ENCODE measurements around the gene FUBP3.

FUBP3 gene

GRCh38 chr9:130634191-130634768, 54.9 kb downstream of the FUBP3 start:
- no peak for DNase-seq (ENCODE audit: low read depth)

DNA sequence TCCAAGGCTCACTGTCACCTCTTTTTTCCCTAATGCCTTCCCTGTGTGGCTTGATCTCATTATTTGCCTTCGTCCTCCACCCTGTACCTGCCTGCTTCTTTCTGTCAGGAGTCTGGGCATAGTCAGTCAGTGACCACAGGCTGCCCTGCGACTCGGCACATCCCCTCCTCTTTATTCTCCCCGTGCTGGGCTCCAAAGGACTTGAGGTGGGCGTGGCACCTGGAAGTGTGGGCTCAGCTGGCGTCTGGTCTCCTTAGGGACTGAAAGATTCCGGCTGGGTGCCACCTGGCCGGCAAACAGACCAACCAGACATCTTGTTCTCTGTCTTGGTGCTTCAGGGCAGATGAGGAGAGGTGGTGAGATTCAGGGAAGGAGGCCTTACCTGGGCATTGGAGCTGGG, 55.4 kb downstream of the FUBP3 start:
- no peak for DNase-seq (ENCODE audit: low read depth)

DNA sequence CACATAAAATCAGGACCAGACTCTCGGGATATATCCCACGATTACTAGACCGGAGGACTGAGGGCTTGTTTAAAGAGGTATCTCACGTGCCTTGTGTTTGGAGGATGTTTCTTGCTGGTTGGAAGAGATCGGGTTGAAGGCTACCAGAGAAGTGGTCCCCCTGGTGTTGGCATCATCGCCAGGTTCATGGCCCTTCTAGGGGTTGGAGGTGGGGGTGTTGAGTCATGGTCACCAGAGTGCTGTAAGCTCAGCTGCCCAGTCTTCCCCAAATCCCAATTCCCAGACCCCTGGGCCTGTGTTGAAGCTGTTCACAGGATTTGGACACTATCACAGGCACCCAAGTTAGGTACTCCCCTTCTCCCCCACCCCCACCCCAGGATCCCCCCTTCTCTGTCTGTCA, 55.9 kb downstream of the FUBP3 start:
- DNase-seq (ENCODE audit: low read depth): no peak

- no peak for DNase-seq (ENCODE audit: low read depth)
These were observed 56.6 kb downstream of the FUBP3 start for GRCh38 chr9:130635721-130636647.

GRCh38 chr9:130636648-130637020, 57.3 kb downstream of the FUBP3 start:
- DNase-seq (ENCODE audit: low read depth): no peak

DNA sequence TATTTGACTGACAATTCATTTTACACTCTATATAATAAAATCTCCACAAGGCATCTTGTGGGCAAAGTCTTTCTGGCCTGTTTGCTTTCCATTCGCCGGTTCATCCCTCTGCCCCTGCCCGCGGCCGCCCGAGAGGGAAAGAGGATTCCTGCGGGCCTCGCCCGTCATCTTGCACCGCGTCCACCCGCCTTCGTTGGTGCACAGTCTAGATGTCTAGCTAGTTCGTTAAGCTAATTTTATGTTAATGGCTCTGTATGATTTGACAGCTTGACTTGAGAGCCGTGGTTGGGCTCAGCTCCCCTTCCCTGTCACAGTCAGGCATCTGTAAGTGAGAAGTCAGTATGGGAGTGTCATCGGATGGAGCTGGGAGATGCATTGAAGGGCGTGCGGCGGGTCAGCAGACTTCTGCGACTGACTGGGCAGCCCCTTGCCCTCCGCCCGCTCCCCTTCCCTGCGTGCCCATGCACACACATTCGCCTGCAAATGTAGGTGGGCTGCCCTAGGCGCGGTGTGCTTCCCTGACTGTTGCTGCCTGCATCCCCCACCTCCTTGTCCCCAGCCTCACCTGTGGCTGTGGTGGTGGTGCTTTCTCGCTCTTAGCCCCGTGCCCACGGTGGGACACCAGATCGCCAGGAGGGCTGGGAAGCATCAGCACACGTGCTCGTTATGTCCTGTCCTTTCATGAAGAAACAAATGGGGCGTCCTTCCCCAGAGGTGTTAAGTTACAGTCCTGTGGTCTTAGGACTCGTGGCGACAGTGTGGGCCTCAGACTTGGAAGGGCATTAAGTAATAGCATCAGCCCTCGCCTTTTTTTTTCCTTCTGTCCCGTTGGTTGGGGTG, 59.1 kb downstream of the FUBP3 start:
- no peak for DNase-seq (ENCODE audit: low read depth)

DNA sequence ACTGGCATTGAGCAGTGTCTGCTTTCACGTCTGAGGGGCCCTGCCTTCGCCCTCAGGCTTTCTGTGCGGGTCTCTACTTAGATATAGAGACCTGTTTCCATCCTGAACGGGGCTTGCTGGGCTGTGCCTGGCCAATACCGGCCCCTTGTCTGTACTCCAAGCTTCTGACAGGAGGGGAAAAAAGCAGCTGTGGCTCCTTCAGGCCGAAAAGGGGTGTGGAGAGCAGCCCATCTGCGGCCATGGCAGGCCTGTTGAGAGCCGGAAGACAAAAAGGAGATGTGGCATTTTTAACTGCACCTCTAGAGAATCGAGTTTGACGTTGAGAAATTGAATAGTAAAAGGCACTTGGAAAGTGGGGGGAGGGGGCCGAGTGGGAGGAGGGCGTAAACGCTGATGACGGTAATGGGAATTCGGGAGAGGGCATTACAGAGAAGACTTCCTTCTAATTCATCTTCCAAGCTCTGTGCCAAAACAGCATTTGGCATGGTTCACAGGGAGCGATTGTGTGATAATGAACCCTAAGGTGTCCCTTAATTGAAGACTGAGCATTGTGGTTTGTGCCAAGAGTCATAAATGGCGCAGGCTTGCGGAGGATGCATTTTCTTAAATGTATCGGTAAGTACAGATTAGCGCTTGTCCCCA, 59.9 kb downstream of the FUBP3 start:
- DNase-seq (ENCODE audit: low read depth): no peak

- DNase-seq (ENCODE audit: low read depth): no peak
These were observed 60.6 kb downstream of the FUBP3 start for GRCh38 chr9:130639866-130640555.

DNA sequence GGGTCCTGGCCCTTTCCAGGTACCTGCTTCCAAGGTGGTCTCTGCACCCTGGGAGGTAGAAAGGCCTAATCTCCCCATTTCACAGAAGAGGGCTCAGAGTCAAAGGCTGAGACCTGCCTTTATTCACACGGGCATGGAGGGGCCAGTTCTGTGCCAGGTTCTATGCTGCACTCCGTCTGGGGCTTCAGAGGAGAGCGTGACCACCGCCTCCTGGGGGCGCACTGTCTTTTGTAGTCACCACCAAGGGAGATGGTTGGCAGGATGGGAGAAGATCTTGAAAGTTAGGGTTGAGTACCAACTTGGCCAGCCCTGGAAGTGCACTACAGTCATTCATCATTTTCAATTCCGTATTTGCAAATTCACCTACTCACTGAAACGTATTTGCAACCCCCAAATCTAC, 61.3 kb downstream of the FUBP3 start:
- DNase-seq (ENCODE audit: low read depth): no peak

- no peak for DNase-seq (ENCODE audit: low read depth)
These were observed 63.5 kb downstream of the FUBP3 start for GRCh38 chr9:130642926-130643325.

DNA sequence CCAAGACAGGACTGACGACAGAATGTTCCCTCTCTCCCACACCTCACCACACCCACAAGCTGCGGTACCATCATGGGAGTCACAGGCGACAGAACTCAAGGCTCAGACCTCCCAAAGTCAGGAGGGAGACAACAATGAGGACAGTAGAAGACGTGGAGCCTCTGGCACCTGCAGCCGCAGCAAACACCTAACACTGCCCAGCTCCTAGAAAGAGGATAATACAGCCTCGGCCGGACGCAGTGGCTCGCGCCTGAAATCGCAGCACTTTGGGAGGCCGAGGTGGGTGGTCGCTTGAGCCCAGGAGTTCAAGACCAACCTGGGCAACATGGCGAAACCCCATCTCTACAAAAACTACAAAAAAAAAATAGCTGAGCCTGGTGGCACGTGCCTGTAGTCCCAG, 71.8 kb downstream of the FUBP3 start:
- no peak for DNase-seq (ENCODE audit: low read depth)

- no peak for DNase-seq (ENCODE audit: low read depth)
These were observed 72.4 kb downstream of the FUBP3 start for GRCh38 chr9:130651752-130652151.

DNA sequence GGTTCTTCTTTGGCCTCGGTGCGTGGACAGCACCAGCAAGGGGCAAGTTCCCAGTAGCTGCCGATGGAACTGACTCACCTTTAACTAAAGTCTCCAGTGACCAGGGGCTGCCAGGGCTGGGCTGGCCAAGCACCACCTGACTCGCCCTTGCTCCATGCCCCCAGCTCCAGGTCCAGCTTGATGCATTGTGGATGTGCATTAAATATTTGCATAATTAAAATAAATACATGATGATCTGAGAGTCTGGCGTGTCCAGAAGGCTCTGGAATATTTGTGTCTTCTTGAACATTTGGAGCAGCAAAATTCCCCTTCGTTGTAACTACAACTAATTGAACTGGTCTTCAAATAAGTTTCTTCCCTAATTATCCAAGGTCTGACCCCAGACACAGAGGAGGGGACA, 75.5 kb downstream of the FUBP3 start:
- no peak for DNase-seq (ENCODE audit: low read depth)

- no peak for DNase-seq (ENCODE audit: low read depth)
These were observed 79.7 kb downstream of the FUBP3 start for GRCh38 chr9:130658893-130659698.

DNA sequence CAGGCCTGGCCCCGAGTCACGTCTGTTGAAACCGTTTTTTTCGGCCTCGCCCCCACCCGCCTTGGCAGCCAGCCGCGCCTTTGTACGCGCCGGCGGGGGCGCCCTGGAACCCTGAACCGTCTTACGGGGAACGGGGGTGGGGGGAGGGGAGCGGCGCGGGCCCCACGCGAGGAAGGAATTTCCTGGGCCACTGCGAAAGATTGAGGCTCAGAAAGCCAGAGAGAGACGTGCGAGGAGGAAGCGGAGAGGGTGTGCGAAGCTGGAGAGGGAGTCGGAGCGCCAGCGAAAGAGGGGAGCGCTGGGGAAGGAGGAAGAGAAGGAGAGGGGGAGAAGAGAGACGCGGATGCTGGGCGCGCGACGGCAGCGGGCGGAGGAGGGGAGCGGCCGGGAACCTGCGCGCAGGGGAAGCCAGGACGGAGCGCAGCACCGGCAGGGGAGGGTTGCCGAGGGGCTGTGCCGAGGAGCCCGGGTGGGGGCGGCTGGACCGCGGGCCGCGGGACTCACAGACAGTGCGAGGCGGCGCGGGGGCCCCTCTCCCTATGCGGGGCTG, 80.4 kb downstream of the FUBP3 start:
- DNase-seq (ENCODE audit: low read depth): no peak

DNA sequence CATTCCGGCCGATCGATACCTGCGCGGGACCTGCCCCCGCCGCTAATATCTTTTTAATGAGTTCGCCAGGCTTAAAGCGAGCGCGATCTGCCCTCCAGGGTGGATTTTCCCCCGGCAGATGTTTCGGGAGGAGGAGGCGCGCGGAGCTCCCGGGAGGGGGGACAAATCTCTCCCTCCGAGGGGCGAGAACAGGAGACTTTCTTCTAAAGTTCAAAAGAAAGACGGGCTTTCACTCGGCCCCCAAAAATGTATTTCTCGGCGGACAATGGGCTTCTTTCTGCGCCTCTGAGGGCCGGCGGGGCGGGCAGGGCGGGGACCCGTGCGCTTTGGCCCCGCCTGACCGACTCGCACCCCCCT, 80.9 kb downstream of the FUBP3 start:
- DNase-seq (ENCODE audit: low read depth): no peak

GRCh38 chr9:130660683-130661450, 81.5 kb downstream of the FUBP3 start:
- DNase-seq (ENCODE audit: low read depth): no peak

DNA sequence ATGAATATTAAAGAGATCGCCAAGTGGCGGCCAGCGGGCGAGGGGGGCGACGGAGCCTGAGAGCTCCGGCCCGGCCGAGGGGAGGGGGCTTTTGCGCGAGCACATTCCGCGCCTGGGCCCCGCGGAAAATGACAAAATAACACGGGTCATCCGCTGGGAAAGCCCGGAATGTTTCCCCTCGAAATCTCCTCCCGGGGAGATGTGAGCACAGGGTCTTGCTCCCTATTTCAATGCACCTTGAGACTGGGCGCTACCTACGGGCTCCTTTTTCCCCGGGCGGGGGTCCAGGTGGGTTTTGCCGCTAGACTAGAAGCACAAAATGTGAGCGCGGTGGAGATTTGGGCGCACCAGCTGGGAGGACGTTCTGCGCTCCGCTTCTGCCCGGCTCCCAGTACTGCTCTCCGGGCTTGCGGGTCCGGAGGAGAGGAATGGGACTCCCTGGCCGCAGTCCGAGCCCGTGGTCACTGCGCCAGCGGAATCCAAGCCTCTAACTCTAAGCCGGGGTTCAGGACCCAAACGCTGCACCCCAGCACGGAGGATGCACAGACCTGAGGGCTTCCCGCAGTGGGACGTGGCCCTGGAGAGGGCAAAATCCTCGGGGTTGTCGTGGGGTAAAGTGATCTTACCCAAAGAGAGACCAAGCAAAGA, 82.2 kb downstream of the FUBP3 start:
- DNase-seq (ENCODE audit: low read depth): no peak
